ENCODE measurements around the gene ARHGAP6.

DNA sequence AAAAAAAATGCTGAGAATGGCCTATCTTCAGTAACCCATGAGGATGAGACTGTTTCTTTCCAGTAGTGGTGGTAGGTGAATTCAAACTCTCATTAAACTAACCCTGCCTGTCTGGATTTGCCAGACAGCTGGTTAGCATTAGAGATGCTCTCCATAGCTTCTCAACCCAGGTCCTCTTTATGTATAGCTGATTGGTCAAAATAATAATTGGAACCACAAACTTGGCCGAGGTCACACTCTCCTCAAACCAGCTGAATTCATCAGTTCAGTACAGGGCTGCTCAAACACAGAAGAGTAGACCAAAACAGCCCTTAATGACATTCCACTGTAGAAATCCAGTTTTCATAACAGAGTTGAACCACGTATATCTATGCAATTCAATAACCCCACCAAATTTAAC lies 469.2 kb downstream of the ARHGAP6 start:
- TF ChIP-seq, protein P1, sequence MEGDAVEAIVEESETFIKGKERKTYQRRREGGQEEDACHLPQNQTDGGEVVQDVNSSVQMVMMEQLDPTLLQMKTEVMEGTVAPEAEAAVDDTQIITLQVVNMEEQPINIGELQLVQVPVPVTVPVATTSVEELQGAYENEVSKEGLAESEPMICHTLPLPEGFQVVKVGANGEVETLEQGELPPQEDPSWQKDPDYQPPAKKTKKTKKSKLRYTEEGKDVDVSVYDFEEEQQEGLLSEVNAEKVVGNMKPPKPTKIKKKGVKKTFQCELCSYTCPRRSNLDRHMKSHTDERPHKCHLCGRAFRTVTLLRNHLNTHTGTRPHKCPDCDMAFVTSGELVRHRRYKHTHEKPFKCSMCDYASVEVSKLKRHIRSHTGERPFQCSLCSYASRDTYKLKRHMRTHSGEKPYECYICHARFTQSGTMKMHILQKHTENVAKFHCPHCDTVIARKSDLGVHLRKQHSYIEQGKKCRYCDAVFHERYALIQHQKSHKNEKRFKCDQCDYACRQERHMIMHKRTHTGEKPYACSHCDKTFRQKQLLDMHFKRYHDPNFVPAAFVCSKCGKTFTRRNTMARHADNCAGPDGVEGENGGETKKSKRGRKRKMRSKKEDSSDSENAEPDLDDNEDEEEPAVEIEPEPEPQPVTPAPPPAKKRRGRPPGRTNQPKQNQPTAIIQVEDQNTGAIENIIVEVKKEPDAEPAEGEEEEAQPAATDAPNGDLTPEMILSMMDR (IDR thresholded peaks at IDR 0.05) = no peak
- TF ChIP-seq POLR2A (IDR thresholded peaks at IDR 0.05) = no peak

Data from Peyer's patch (tissue), 4 donors.